Prostate gland (tissue), 2 donors: ENCODE results near the gene NLRP1. TPM values are rescaled to one million over a fixed set of nuclear protein-coding genes. Genes with fewer than 3 reads are reported as not detected.
A peak's percentile ranks its signal among the peaks of the same experiment; 100 is the strongest.

Source experiments
- DNase-seq: peaks from one replicate; pipeline ENCODE4 v3.0.0-alpha.2; 2019; ENCODE audit warnings: low spot score
- H3K27ac ChIP-seq, 2 donors: fragments of 200-600 bp; sonication (generic); 2 replicates each; pipeline ENCODE4 v1.5.1; 2017 to 2019
- H3K27me3 ChIP-seq: fragments of 200-600 bp; sonication (generic); replicated peaks from 2 replicates; pipeline ENCODE4 v1.5.1; 2019; ENCODE audit not compliant: insufficient read depth
- H3K36me3 ChIP-seq, 2 donors: fragments of 200-600 bp; sonication (generic); 1 replicate in 1 of 2; 2 replicates in 1 of 2; pipeline versions ENCODE4 v1.5.1 to v1.8.1; 2017 to 2019
- H3K4me1 ChIP-seq: fragments of 200-600 bp; sonication (generic); replicated peaks from 2 replicates; pipeline ENCODE4 v1.5.1; 2019
- H3K4me3 ChIP-seq, 2 donors: fragments of 200-600 bp; sonication (generic); 2 replicates each; pipeline ENCODE4 v1.5.1; 2017 to 2019
- H3K9me3 ChIP-seq: fragments of 200-600 bp; sonication (generic); 2 replicates; pipeline ENCODE4 v1.5.1; 2017
- CTCF ChIP-seq, 4 experiments: fragments of 200-600 bp in 2 of 4; fragments of 450-650 bp in 2 of 4; sonication (generic) in 2 of 4; IDR thresholded peaks; 1 replicate in 3 of 4; 2 replicates in 1 of 4; pipeline ENCODE4 v1.5.1; 2016 to 2019; ENCODE audit warnings: antibody characterized with exemption in 4 of 4, mild to moderate bottlenecking in 2 of 4, moderate library complexity in 2 of 4
- POLR2A ChIP-seq: fragments of 450-650 bp; IDR thresholded peaks from one replicate; pipeline ENCODE4 v1.6.1; 2016; ENCODE audit warnings: antibody characterized with exemption, mild to moderate bottlenecking
- POLR2AphosphoS5 ChIP-seq: sonication (generic); formaldehyde crosslinking; IDR thresholded peaks from one replicate; pipeline ENCODE4 v1.6.1; 2017; ENCODE audit warnings: antibody characterized with exemption
- WGBS: methylation state at CpG from one replicate; pipeline ENCODE4 v1.1.5; 2018; 5-methylcytosine and 5-hydroxymethylcytosine counted together
- intact Hi-C: fragments of 100-400 bp; cut with DNase I; formaldehyde crosslinking; loops from one replicate; pipeline ENCODE4 v1.14.2; 2022
- total RNA-seq, 2 donors: library from RNA; depleted of rRNA; stranded (reverse); fragments of >200 nt; gene quantifications; one replicate each; pipeline ENCODE4 v1.1.0, GENCODE V29; 2016

Gene NLRP1
- total RNA-seq, 2 donors from 2014 or later, result 10.7 to 29.9 TPM

GRCh38 chr17:5486206-5487124 lies 97.8 kb downstream of the NLRP1 start, which contains the start of gene MIS12:
Gene MIS12 (plus strand): TSS chr17:5486566. CDS start chr17:5488863, 2,297 bp downstream.
- under 1% methylated on average over 77 of the region's 77 CpGs for WGBS
- H3K27ac ChIP-seq, result peak within 1 kb of the TSS; percentile 99 to 100
- peak within 1 kb of the TSS; percentile 67 to 68 for H3K4me3 ChIP-seq
- peak; percentile 87 for TF ChIP-seq POLR2AphosphoS5
- TF ChIP-seq CTCF (IDR thresholded peaks at IDR 0.05), result no peak
- peak; percentile 76 for TF ChIP-seq POLR2A
- no peaks in the 10 kb centered on the region for H3K36me3 ChIP-seq
- DNase-seq, result peak; percentile 100
- no peaks in the 10 kb centered on the region for H3K9me3 ChIP-seq
- no peaks in the 10 kb centered on the region for H3K27me3 ChIP-seq
- no peaks in the 10 kb centered on the region for H3K4me1 ChIP-seq
- intact Hi-C loops, result no loop called here

- H3K4me1 ChIP-seq, result no peaks in the 10 kb centered on the region
- H3K4me3 ChIP-seq, result peak within 1 kb of the TSS; percentile 67 to 68
- no peak for TF ChIP-seq CTCF (IDR thresholded peaks at IDR 0.05)
- no peak for TF ChIP-seq POLR2AphosphoS5
- TF ChIP-seq POLR2A, result no peak
- WGBS, result 5% methylated on average over 26 of the region's 29 CpGs
- peak; percentile 7 for DNase-seq
- intact Hi-C loops, result no loop called here
- H3K9me3 ChIP-seq, result no peaks in the 10 kb centered on the region
- H3K27ac ChIP-seq, result peak within 1 kb of the TSS; percentile 99 to 100
- H3K36me3 ChIP-seq, result no peaks in the 10 kb centered on the region
- no peaks in the 10 kb centered on the region for H3K27me3 ChIP-seq
These were observed 98.8 kb downstream of the NLRP1 start, which contains the start of gene DERL2 for GRCh38 chr17:5485270-5486205. Gene DERL2 (minus strand): TSS chr17:5486178. CDS start chr17:5486161, 17 bp downstream.

- TF ChIP-seq CTCF (IDR thresholded peaks at IDR 0.05) (no peak), POLR2A (no peak), POLR2AphosphoS5 (no peak)
- no peaks in the 10 kb centered on the region for H3K27me3 ChIP-seq
- no peak overlapping the region for H3K27ac ChIP-seq
- H3K4me1 ChIP-seq, result no peaks in the 10 kb centered on the region
- WGBS, result 94% methylated on average over 4 of the region's 4 CpGs
- intact Hi-C loops, result no loop called here
- H3K36me3 ChIP-seq, result peaks cover 0 to 12% of the 10 kb centered on the region in 2 donors
- H3K4me3 ChIP-seq, result no peak overlapping the region
- no peak for DNase-seq
- H3K9me3 ChIP-seq, result no peaks in the 10 kb centered on the region
These were observed 102.9 kb downstream of the NLRP1 start for GRCh38 chr17:5481451-5481850.

GRCh38 chr17:5480962-5481361 lies 103.3 kb downstream of the NLRP1 start:
- TF ChIP-seq POLR2AphosphoS5 (no peak), POLR2A (no peak), CTCF (IDR thresholded peaks at IDR 0.05) (no peak)

More at GRCh38 chr17:5480962-5481361, 103.3 kb downstream of the NLRP1 start:
- no peak for DNase-seq
- Histone ChIP-seq H3K27me3 (no peaks in the 10 kb centered on the region), H3K4me1 (no peaks in the 10 kb centered on the region), H3K36me3 (peaks cover 0 to 12% of the 10 kb centered on the region in 2 donors), H3K4me3 (no peak overlapping the region), H3K9me3 (no peaks in the 10 kb centered on the region), H3K27ac (no peak overlapping the region)
- intact Hi-C loops, result no loop called here
- 60% methylated on average over 6 of the region's 6 CpGs for WGBS
